ENCODE results near the gene SLC25A33.
"Not testable (repeated sequence)": the region's sequence is repeated elsewhere in the genome, so short reads cannot be mapped to it uniquely, and the experiment has no call there.

The SLC25A33 gene

GRCh38 chr1:9539829-9540550 is 725 bp downstream of the SLC25A33 start:
- no peak for DNase-seq

- DNase-seq, result no peak
These were observed 3.2 kb downstream of the SLC25A33 start for GRCh38 chr1:9542430-9542829.

GRCh38 chr1:9544926-9545325 is 5.7 kb downstream of the SLC25A33 start:
- no peak for DNase-seq

GRCh38 chr1:9549955-9550546 is 10.8 kb downstream of the SLC25A33 start:
- no peak for DNase-seq

GRCh38 chr1:9551984-9552383 is 12.7 kb downstream of the SLC25A33 start:
- no peak for DNase-seq

- no peak for DNase-seq
These were observed 14.5 kb downstream of the SLC25A33 start for GRCh38 chr1:9553736-9554144.

- no peak for DNase-seq
These were observed 16.7 kb downstream of the SLC25A33 start for GRCh38 chr1:9555942-9556341.

GRCh38 chr1:9557624-9558023 is 18.4 kb downstream of the SLC25A33 start:
- no peak for DNase-seq

- no peak for DNase-seq
These were observed 19.1 kb downstream of the SLC25A33 start for GRCh38 chr1:9558271-9558945.

- no peak for DNase-seq
These were observed 19.8 kb downstream of the SLC25A33 start for GRCh38 chr1:9558946-9559545.

GRCh38 chr1:9559673-9560072 is 20.4 kb downstream of the SLC25A33 start:
- no peak for DNase-seq

GRCh38 chr1:9560090-9560489 is 20.8 kb downstream of the SLC25A33 start:
- DNase-seq, result not testable (repeated sequence)

- DNase-seq, result peak; percentile 11
These were observed 22.2 kb downstream of the SLC25A33 start for GRCh38 chr1:9561429-9561828.

- DNase-seq, result no peak
These were observed 30.0 kb downstream of the SLC25A33 start for GRCh38 chr1:9569267-9569666.

GRCh38 chr1:9570886-9571529 is 31.7 kb downstream of the SLC25A33 start:
- DNase-seq, result not testable (repeated sequence)

- DNase-seq, result no peak
These were observed 34.5 kb downstream of the SLC25A33 start for GRCh38 chr1:9573723-9574122.

GRCh38 chr1:9575486-9575885 is 36.2 kb downstream of the SLC25A33 start:
- DNase-seq, result no peak

GRCh38 chr1:9576903-9577302 is 37.6 kb downstream of the SLC25A33 start:
- no peak for DNase-seq

- no peak for DNase-seq
These were observed 38.2 kb downstream of the SLC25A33 start for GRCh38 chr1:9577423-9577822.

GRCh38 chr1:9580942-9581341 is 41.7 kb downstream of the SLC25A33 start:
- DNase-seq, result no peak

- no peak for DNase-seq
These were observed 47.0 kb downstream of the SLC25A33 start for GRCh38 chr1:9586147-9586766.

- peak; percentile 87 for DNase-seq
These were observed 49.4 kb downstream of the SLC25A33 start, which contains the start of gene TMEM201 for GRCh38 chr1:9588551-9589143. Gene TMEM201 (plus strand): TSS chr1:9588911. CDS start chr1:9588931, 20 bp downstream.

Measured in NCI-H774 (cell line).